Left lung (tissue), 10 donors: Measurements from ENCODE around the gene FKBP4. TPM values are rescaled to one million over a fixed set of nuclear protein-coding genes. Genes with fewer than 3 reads are reported as not detected.

ENCODE experiments used
- ATAC-seq: fragments of 200-7000 bp; cut with Tn5 transposase; one replicate; pipeline ENCODE4 v1.9.1; 2020; ENCODE audit warnings: moderate library complexity
- DNase-seq, 4 donors: peaks; one replicate each; pipeline ENCODE4 v3.0.0-alpha.2; 2013 to 2020
- H3K27ac ChIP-seq, 2 donors: fragments of 200-600 bp; sonication (generic) in 1 of 2; one replicate each; pipeline versions ENCODE4 v1.5.0 to v1.8.0; 2020 to 2021
- H3K27me3 ChIP-seq, 2 donors: fragments of 200-600 bp; sonication (generic) in 1 of 2; one replicate each; pipeline versions ENCODE4 v1.5.0 to v1.8.0; 2020 to 2021
- H3K36me3 ChIP-seq, 2 donors: fragments of 200-600 bp; sonication (generic) in 1 of 2; one replicate each; pipeline versions ENCODE4 v1.5.0 to v1.8.0; 2020 to 2021
- H3K4me1 ChIP-seq, 2 donors: fragments of 200-600 bp; one replicate each; pipeline ENCODE4 v1.8.0; 2021
- H3K4me3 ChIP-seq, 2 donors: fragments of 200-600 bp; sonication (generic) in 1 of 2; one replicate each; pipeline versions ENCODE4 v1.5.0 to v1.8.0; 2020 to 2021; ENCODE audit warnings: mild to moderate bottlenecking in 1 of 2
- H3K9me3 ChIP-seq, 2 donors: fragments of 200-600 bp; sonication (generic) in 1 of 2; one replicate each; pipeline versions ENCODE4 v1.5.0 to v1.8.0; 2020 to 2021
- intact Hi-C, 2 donors: fragments of 100-400 bp; cut with DNase I; formaldehyde crosslinking; loops; one replicate each; pipeline versions ENCODE4 v1.11.2 to v1.14.2; 2022
- polyA plus RNA-seq, 6 donors: library from polyadenylated mRNA; unstranded; fragments of 120-200 nt; gene quantifications; one replicate each; pipeline ENCODE4 v1.2.1, GENCODE V29; 2013; ENCODE audit not compliant: insufficient read length in 6 of 6
- total RNA-seq, 2 donors: library from RNA; stranded (reverse); fragmentation: NEBNext Ultra II Directional; extraction: Animal tissue kit (Norgen Biotek cat#: 25700); gene quantifications; one replicate each; pipeline ENCODE4 v1.2.1, GENCODE V29; 2021
- TF ChIP-seq, protein P1 (sequence below), 2 donors: fragments of 200-600 bp; sonication (generic) in 1 of 2; IDR thresholded peaks; one replicate each; pipeline versions ENCODE4 v1.5.0 to v1.8.0; 2021; ENCODE audit warnings: antibody characterized with exemption in 2 of 2
- donor health status: DM: no; HTN: yes; CAD: no.
- donor health status: DM: no; HTN: no; CAD: no.

Gene FKBP4
- total and polyA plus RNA-seq, 8 donors: 48.1 to 110 (median 85.2) TPM

- Histone ChIP-seq H3K4me1 (peaks cover under 1 to 8% of the 10 kb centered on the region in 2 donors), H3K4me3 (no peak overlapping the region), H3K36me3 (no peaks in the 10 kb centered on the region), H3K9me3 (no peaks in the 10 kb centered on the region), H3K27ac (no peak overlapping the region), H3K27me3 (peaks cover 0 to 20% of the 10 kb centered on the region in 2 donors)
- ATAC-seq (no peak), DNase-seq (no peak)
- TF ChIP-seq, protein P1, sequence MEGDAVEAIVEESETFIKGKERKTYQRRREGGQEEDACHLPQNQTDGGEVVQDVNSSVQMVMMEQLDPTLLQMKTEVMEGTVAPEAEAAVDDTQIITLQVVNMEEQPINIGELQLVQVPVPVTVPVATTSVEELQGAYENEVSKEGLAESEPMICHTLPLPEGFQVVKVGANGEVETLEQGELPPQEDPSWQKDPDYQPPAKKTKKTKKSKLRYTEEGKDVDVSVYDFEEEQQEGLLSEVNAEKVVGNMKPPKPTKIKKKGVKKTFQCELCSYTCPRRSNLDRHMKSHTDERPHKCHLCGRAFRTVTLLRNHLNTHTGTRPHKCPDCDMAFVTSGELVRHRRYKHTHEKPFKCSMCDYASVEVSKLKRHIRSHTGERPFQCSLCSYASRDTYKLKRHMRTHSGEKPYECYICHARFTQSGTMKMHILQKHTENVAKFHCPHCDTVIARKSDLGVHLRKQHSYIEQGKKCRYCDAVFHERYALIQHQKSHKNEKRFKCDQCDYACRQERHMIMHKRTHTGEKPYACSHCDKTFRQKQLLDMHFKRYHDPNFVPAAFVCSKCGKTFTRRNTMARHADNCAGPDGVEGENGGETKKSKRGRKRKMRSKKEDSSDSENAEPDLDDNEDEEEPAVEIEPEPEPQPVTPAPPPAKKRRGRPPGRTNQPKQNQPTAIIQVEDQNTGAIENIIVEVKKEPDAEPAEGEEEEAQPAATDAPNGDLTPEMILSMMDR (IDR thresholded peaks at IDR 0.05): no peak
- intact Hi-C loops: no loop called here
Measured at GRCh38 chr12:2791089-2791488, 3.7 kb upstream of the FKBP4 start.

- ATAC-seq (no peak), DNase-seq (no peak)
- no peak overlapping the region for H3K27ac ChIP-seq
- no peaks in the 10 kb centered on the region for H3K9me3 ChIP-seq
- intact Hi-C loops: no loop called here
- H3K4me1 ChIP-seq: peaks cover 9 to 23% of the 10 kb centered on the region in 2 donors
- TF ChIP-seq, protein P1 (IDR thresholded peaks at IDR 0.05): no peak
- H3K4me3 ChIP-seq: no peak overlapping the region
- H3K36me3 ChIP-seq: peaks cover 0 to 8% of the 10 kb centered on the region in 2 donors
- H3K27me3 ChIP-seq: peaks cover 0 to 20% of the 10 kb centered on the region in 2 donors
Measured at GRCh38 chr12:2792671-2793500, 1.9 kb upstream of the FKBP4 start.

DNA sequence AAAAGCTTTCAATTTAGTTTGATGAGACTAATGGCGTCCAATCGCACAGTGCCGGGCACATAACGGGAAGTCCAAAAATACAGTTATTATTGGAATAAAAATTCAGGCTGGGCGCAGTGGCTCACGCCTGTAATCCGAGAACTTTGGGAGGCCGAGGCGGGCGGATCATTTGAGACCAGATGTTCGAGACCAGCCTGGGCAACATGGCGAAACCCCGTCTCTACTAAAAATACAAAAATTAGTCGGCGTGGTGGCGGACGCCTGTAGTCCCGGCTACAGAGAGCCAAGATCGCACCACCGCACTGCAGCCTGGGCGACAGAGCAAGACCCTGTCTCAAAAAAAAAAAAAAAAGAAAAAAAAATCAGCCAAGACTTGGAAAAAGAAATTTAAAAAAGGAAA, 1.2 kb upstream of the FKBP4 start:
- intact Hi-C loops: no loop called here
- no peak for ATAC-seq
- no peak overlapping the region for H3K27ac ChIP-seq
- TF ChIP-seq, protein P1 (IDR thresholded peaks at IDR 0.05): no peak
- peaks cover 0 to 20% of the 10 kb centered on the region in 2 donors for H3K27me3 ChIP-seq
- no peak for DNase-seq
- peaks cover 9 to 23% of the 10 kb centered on the region in 2 donors for H3K4me1 ChIP-seq
- H3K9me3 ChIP-seq: no peaks in the 10 kb centered on the region
- peaks cover 0 to 15% of the 10 kb centered on the region in 2 donors for H3K36me3 ChIP-seq
- H3K4me3 ChIP-seq: no peak overlapping the region

DNA sequence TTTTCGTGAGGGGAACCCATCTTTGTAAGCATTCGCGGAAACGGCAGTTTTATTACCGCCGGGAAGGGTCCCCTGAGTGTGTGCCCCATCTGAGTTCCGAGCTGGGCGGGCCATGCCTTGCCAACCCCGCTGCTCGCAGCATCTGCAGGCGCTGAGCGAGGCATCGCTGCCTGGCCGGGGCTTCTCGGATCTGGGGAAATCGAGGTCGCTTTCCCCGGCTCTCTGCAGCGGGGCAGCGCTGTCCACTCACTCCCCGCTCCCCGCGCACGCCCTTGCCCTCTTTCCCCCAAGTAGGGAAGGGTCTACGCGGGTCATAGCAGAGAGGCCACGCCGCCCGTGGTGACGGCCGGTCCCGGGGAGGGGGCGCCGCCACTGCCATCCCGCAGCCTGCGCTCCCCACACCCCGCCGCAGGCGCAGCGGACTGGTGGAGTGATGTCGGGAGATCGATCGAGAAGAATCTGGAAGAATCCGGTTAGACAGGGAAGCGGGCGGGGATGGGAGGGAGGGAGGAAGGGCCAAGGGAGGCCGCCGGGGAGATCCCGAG, 507 bp upstream of the FKBP4 start:
- Histone ChIP-seq H3K4me1 (peaks cover 9 to 23% of the 10 kb centered on the region in 2 donors), H3K27me3 (peaks cover 0 to 20% of the 10 kb centered on the region in 2 donors), H3K27ac (peak overlapping the region; percentile 57 to 85), H3K9me3 (no peaks in the 10 kb centered on the region), H3K36me3 (peaks cover 0 to 22% of the 10 kb centered on the region in 2 donors), H3K4me3 (peak overlapping the region; percentile 72 to 91)
- TF ChIP-seq, protein P1 (IDR thresholded peaks at IDR 0.05): no peak
- DNase-seq: peak in 1 of 4 donors; percentile 85
- peak; percentile 50 for ATAC-seq
- intact Hi-C loops: no loop called here
